ENCODE results near the gene PKNOX2. TPM values are rescaled to one million over a fixed set of nuclear protein-coding genes. Genes with fewer than 3 reads are reported as not detected.

Gene PKNOX2
- total RNA-seq, 4 donors from 2014 or later: 1.5 to 4.6 (median 2.8) TPM

- 25 to 32% methylated on average over 3 of the region's 3 CpGs for WGBS, 2 donors
- intact Hi-C loops (cut with DNase I; ENCODE audit: low total_unique reads): no loop called here
- DNase-seq (ENCODE audit: low spot score in 2 of 2): peak in 1 of 2 donors; percentile 18
- TF ChIP-seq CTCF (IDR thresholded peaks at IDR 0.05) (no peak), POLR2A (IDR thresholded peaks at IDR 0.05) (no peak)
- no peak overlapping the region for H3K4me3 ChIP-seq (ENCODE audit: low read depth, poor library complexity, severe bottlenecking)
Observed at GRCh38 chr11:125300791-125301218, 136.3 kb downstream of the PKNOX2 start.

GRCh38 chr11:125301346-125301745 is 136.8 kb downstream of the PKNOX2 start:
- DNase-seq (ENCODE audit: low spot score in 2 of 2): no peak
- H3K4me3 ChIP-seq (ENCODE audit: low read depth, poor library complexity, severe bottlenecking): no peak overlapping the region
- no peak for TF ChIP-seq POLR2A (IDR thresholded peaks at IDR 0.05)
- TF ChIP-seq CTCF (IDR thresholded peaks at IDR 0.05): no peak
- intact Hi-C loops (cut with DNase I; ENCODE audit: low total_unique reads): no loop called here
- 37 to 38% methylated on average over 3 of the region's 3 CpGs for WGBS, 2 donors

DNA sequence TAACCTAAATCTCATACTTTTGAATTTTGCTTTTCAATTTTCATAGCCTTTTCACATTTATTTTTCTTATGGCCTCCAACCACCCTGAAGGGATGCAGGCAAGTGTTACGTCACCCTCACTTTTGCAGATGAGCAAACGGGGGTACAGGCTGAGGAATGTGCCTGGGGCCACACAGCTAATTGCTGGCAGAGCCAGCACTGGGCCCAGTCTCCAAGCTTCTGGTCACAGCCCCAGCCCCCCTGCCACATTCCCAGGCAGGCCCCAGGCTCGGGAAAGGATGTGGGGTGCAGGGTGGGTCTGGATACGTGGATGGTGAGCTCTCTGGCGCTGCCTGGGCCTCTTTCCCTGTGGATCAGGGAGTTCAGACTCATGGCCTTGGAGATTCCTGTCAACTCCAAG is 138.6 kb downstream of the PKNOX2 start:
- TF ChIP-seq CTCF (IDR thresholded peaks at IDR 0.05) (no peak), POLR2A (IDR thresholded peaks at IDR 0.05) (no peak)
- intact Hi-C loops (cut with DNase I; ENCODE audit: low total_unique reads): no loop called here
- 88 to 90% methylated on average over 5 of the region's 5 CpGs for WGBS, 2 donors
- no peak overlapping the region for H3K4me3 ChIP-seq (ENCODE audit: low read depth, poor library complexity, severe bottlenecking)
- no peak for DNase-seq (ENCODE audit: low spot score in 2 of 2)

DNA sequence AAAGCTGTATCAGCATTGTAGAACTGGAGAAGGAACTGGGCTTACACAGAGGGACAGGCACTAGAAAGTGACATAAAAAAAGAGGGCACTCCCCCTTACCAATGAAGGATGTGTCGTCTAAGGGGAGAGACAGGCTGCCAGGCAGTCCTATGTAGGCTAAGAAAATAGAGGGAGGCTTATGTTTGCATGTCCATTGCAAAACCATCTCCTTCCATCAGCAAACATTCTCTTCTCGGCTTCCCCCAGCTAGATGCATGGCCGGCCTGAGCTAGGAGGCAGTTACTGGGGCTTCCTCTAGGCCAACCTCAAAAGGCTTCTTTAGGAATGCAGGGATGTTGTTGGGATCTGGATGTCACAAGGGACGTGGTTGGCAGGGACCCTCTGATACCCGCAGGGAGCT is 139.1 kb downstream of the PKNOX2 start:
- intact Hi-C loops (cut with DNase I; ENCODE audit: low total_unique reads): no loop called here
- TF ChIP-seq CTCF (IDR thresholded peaks at IDR 0.05): no peak
- TF ChIP-seq POLR2A (IDR thresholded peaks at IDR 0.05): no peak

GRCh38 chr11:125304136-125304535 is 139.6 kb downstream of the PKNOX2 start:
- whole genome bisulfite sequencing, 2 donors: 79 to 81% methylated on average over 7 of the region's 7 CpGs

More for the DNA sequence above, 139.1 kb downstream of the PKNOX2 start:
- WGBS, 2 donors: 63 to 94% methylated on average over 5 of the region's 5 CpGs
- H3K4me3 ChIP-seq (ENCODE audit: low read depth, poor library complexity, severe bottlenecking): no peak overlapping the region
- no peak for DNase-seq (ENCODE audit: low spot score in 2 of 2)

More at GRCh38 chr11:125304136-125304535, 139.6 kb downstream of the PKNOX2 start:
- intact Hi-C loops (cut with DNase I; ENCODE audit: low total_unique reads): no loop called here
- no peak for TF ChIP-seq CTCF (IDR thresholded peaks at IDR 0.05)
- TF ChIP-seq POLR2A (IDR thresholded peaks at IDR 0.05): no peak
- no peak overlapping the region for H3K4me3 ChIP-seq (ENCODE audit: low read depth, poor library complexity, severe bottlenecking)
- no peak for DNase-seq (ENCODE audit: low spot score in 2 of 2)

Data from lower leg skin (tissue), 4 donors.